ENCODE measurements around the gene TRPM1.

Gene TRPM1

DNA sequence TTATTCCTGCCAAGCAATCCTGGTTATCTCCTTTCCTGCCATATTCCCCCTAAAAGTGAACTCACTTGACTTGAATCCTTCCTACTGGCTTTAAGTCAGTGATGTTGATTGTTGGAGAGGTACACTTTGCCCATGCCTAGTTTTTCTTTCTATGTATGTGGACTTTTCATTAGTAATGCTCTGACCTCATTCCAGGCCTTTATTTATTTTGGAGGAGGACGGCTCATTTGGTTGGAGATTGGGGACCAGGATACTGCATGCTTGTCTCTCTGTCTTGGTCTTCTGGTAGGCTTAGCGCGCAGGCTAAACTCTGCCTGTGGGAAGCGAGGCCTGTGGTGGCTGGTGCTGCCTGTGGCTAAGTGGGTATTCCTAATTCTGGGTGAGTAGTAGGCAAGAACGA, 81.0 kb downstream of the TRPM1 start:
- H3K27ac Mint-ChIP-seq: no peak overlapping the region
- H3K4me3 Mint-ChIP-seq: no peak overlapping the region
- H3K36me3 Mint-ChIP-seq: no peaks in the 10 kb centered on the region
- no peak for DNase-seq
- no peaks in the 10 kb centered on the region for H3K27me3 Mint-ChIP-seq
- H3K9me3 Mint-ChIP-seq: peaks cover 0 to 3% of the 10 kb centered on the region in 2 donors
- ATAC-seq (replicated peaks): peak in 1 of 2 donors; percentile 26
- peaks cover 31 to 49% of the 10 kb centered on the region in 2 donors for H3K4me1 Mint-ChIP-seq

DNA sequence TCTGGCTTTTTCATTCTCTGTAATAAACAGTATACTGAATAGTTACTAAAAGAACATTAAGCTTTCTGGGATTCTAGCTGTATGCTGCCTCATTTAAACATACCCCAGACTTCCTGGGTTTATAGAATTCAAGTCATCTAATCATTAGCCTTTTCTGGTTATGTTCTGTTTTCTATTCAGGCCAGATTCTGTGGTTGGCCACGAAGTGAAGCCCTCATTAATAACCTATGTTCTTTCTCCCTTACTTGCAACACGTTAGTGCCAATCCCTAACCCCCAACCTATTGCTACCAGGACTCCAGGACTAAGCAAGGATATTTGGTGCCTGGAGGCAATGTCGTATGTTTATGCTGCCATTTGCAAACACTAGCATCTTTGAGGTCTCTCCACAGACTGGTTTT, 81.5 kb downstream of the TRPM1 start:
- no peak overlapping the region for H3K4me3 Mint-ChIP-seq
- DNase-seq: no peak
- no peak for ATAC-seq (replicated peaks)
- peaks cover 0 to 3% of the 10 kb centered on the region in 2 donors for H3K9me3 Mint-ChIP-seq
- no peak overlapping the region for H3K27ac Mint-ChIP-seq
- peaks cover 34 to 53% of the 10 kb centered on the region in 2 donors for H3K4me1 Mint-ChIP-seq
- no peaks in the 10 kb centered on the region for H3K36me3 Mint-ChIP-seq
- H3K27me3 Mint-ChIP-seq: no peaks in the 10 kb centered on the region

DNA sequence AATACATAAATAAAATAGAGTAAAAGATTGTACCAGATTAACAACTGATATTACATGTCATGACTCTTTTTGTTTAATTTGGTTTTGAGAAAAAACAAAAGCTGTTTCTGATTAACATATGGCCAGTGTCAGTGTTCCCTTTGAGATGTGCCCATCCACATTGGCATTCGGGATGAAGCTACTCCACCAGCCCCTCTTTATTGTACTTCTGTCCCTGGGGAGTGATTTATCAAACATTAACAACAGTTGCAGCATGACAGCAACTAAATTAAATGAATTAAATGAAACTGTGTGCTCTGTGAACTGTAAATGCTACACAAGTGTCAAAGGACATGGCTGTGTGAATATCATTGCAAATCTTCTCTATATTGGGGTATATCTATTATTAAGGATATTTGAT, 84.2 kb downstream of the TRPM1 start:
- Mint-ChIP-seq H3K36me3 (peaks cover 0 to 12% of the 10 kb centered on the region in 2 donors), H3K9me3 (peaks cover 4 to 5% of the 10 kb centered on the region in 2 donors), H3K4me3 (no peak overlapping the region), H3K27me3 (no peaks in the 10 kb centered on the region), H3K4me1 (peaks cover 36 to 48% of the 10 kb centered on the region in 2 donors), H3K27ac (no peak overlapping the region)
- no peak for ATAC-seq (replicated peaks)
- DNase-seq: no peak

DNA sequence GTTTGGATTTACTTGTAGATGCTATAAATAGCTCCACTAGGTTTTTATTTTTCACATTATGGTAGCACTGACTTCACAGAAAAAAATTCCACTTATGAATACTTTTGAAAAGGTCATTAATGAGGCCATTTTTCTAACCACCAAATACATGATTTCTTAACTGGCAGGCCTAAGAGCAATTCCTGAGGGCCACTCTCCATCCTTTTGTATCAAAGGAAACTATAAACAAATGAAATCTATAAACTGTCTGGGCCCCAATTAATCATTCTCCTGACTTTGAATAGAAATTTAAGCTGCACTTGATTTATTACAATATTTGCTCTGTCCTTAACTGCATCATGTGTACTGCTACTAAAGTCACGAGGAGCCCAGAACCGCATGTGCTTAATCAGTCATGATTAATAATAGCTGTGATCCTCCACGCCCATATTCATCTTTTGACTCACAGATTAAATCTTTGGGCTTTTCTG, 85.0 kb downstream of the TRPM1 start:
- Mint-ChIP-seq H3K27ac (no peak overlapping the region), H3K9me3 (peaks cover 6% of the 10 kb centered on the region in 2 donors), H3K4me3 (no peak overlapping the region), H3K27me3 (no peaks in the 10 kb centered on the region), H3K36me3 (peaks cover 0 to 13% of the 10 kb centered on the region in 2 donors), H3K4me1 (peaks cover 36 to 46% of the 10 kb centered on the region in 2 donors)
- DNase-seq (no peak), ATAC-seq (replicated peaks) (no peak)

DNA sequence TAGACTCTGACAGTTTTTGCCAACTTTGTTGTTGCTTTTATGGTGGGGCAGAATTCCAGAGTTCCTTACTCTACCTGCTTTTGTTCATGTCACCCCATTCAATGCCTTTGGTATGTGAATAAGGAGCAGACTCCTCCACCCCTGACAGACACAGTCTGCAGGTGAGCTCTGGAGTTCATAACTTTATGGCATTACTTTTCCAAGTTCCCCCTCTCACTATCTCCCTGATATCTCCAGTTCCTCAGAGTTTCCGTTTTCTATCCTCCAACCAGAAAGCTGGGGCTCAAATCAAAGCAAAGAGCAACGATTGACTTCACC, 87.0 kb downstream of the TRPM1 start:
- Mint-ChIP-seq H3K4me1 (peaks cover 23 to 32% of the 10 kb centered on the region in 2 donors), H3K9me3 (peaks cover 6 to 7% of the 10 kb centered on the region in 2 donors), H3K4me3 (no peak overlapping the region), H3K27ac (no peak overlapping the region), H3K27me3 (no peaks in the 10 kb centered on the region), H3K36me3 (peaks cover 0 to 13% of the 10 kb centered on the region in 2 donors)
- DNase-seq (no peak), ATAC-seq (replicated peaks) (no peak)

DNA sequence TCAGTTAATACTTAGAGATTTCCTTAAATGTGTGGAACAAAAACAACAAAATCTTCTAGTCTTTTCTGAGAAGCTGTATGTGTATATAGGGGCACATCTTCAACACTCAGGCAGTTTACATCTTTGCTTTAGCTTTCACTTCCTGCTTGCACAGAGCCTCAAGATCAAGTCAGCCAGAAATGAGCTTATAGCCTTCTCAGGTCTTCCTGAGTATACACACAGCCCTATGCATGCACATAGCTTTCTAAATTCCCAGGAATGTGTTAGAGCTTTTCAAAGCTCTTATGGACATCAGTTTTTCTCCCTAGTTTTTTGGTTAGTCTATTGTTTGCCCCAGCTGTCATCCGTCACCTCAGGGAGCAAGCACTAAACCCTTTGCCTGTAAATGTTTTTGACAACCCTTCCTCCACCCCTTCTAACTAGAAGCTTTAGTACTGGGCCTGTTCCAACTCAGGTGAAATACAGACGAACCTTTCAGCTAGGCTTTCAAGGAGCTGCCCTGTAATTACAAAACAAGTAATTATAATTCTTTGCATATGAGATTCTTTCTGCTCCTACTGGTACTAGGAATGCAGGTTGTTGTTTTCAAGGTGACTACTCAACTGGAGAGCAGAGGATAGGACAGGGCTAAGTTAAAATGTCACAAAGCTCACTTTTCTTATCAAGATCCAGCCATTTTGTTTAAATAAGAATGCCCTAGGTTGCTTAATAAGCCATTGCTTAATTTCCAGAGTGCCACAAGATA, 87.5 kb downstream of the TRPM1 start:
- H3K27ac Mint-ChIP-seq: peak overlapping the region; percentile 80
- H3K4me3 Mint-ChIP-seq: peak overlapping the region; percentile 12 to 21
- DNase-seq (no peak), ATAC-seq (replicated peaks) (peak; percentile 97 to 99)
- H3K9me3 Mint-ChIP-seq: peaks cover 6 to 10% of the 10 kb centered on the region in 2 donors
- peaks cover 0 to 13% of the 10 kb centered on the region in 2 donors for H3K36me3 Mint-ChIP-seq
- peaks cover 27 to 38% of the 10 kb centered on the region in 2 donors for H3K4me1 Mint-ChIP-seq
- H3K27me3 Mint-ChIP-seq: no peaks in the 10 kb centered on the region

DNA sequence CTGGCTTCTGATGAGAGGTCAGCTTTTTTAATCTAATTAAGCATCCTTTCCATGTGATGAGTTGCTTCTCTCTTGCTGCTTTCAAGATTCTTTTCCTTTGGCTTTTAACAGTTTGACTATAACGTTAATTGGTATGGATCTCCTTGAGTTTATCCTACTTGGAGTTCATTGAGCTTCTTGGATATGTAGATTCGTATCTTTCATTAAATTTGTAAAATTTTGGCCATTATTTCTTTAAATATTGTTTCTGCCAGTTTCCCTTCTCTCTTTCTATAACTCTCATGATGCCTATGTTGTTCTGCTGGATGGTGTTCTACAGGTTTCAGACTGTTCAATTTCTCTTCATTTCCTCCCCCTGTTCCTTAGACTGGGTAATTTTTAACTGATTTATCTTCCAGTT, 89.1 kb downstream of the TRPM1 start:
- peaks cover 6 to 10% of the 10 kb centered on the region in 2 donors for H3K9me3 Mint-ChIP-seq
- H3K36me3 Mint-ChIP-seq: peaks cover 0 to 13% of the 10 kb centered on the region in 2 donors
- H3K27ac Mint-ChIP-seq: no peak overlapping the region
- no peak overlapping the region for H3K4me3 Mint-ChIP-seq
- H3K27me3 Mint-ChIP-seq: no peaks in the 10 kb centered on the region
- DNase-seq (no peak), ATAC-seq (replicated peaks) (no peak)
- peaks cover 32 to 47% of the 10 kb centered on the region in 2 donors for H3K4me1 Mint-ChIP-seq

DNA sequence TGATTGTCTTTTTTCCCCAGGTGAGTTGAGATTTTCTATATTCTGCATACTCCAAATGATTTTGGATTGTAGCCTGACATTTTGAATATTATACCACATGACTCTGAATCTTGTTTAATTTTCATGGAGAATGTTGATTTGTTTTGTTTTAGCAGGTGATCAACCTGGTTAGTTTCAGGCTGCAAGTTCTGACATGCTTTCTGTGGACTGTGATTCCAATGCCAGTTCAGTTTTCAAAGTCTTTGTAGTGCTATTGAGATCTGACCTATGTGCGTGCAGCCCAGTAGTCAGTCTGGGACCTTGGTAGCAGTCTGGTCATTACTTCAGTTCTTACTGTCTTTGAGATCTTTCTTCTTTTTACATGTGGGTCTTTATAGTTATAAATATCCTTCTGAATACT, 91.5 kb downstream of the TRPM1 start:
- no peak for ATAC-seq (replicated peaks)
- peaks cover 0 to 13% of the 10 kb centered on the region in 2 donors for H3K36me3 Mint-ChIP-seq

DNA sequence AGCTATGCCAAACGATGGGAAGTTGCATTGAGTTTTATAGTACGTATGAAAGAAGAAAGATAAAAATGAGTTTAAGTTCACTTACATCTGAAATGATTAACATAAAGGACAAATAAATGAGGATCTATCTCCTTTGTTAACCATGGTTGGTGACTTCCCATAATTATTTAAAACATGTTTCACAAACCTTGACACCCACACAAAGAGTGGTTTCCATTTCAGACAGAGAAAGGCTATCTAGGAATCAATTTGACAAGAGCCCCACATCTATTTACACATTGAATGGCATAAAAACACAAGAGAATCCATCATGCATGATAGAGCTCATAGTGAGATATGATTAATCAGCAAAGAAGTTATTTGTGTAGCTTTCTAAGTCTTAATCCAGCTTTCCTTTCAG, 95.9 kb downstream of the TRPM1 start:
- Mint-ChIP-seq H3K36me3 (no peaks in the 10 kb centered on the region), H3K4me1 (peaks cover 42 to 59% of the 10 kb centered on the region in 2 donors), H3K27ac (peak overlapping the region; percentile 89), H3K27me3 (no peaks in the 10 kb centered on the region), H3K9me3 (peaks cover 0 to 3% of the 10 kb centered on the region in 2 donors), H3K4me3 (peak overlapping the region; percentile 35 to 71)
- ATAC-seq (replicated peaks) (peak; percentile 65 to 79), DNase-seq (no peak)

More for the DNA sequence above, 91.5 kb downstream of the TRPM1 start:
- peaks cover 43 to 57% of the 10 kb centered on the region in 2 donors for H3K4me1 Mint-ChIP-seq
- peaks cover 6 to 10% of the 10 kb centered on the region in 2 donors for H3K9me3 Mint-ChIP-seq
- DNase-seq: no peak
- H3K27me3 Mint-ChIP-seq: no peaks in the 10 kb centered on the region
- H3K27ac Mint-ChIP-seq: no peak overlapping the region
- H3K4me3 Mint-ChIP-seq: no peak overlapping the region

DNA sequence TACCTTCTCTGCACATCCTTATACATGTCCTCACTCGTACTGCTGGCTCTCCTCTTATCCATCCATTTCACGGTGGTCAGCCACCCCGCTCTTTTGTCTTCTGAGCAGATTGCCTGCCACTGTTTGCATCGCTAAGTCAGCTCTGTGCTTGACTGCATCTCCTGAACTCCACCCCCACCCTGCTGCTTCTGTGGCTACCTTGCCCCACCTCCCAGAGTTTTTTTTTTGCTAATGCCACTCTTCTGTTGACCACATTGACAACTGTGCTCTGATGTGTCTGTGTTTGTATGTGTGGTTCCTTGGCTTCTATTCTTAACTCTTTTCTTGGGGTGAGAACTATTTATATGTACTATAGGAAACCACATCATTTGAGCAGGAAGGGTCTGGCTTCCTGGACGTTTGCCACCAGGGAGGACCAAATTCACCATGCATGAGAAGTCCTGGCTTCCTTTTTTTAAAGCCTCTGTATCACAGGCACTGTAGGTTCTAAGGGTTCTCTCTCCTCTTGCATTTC, 97.2 kb downstream of the TRPM1 start:
- DNase-seq: peak; percentile 67
- no peaks in the 10 kb centered on the region for H3K27me3 Mint-ChIP-seq
- peaks cover 44 to 60% of the 10 kb centered on the region in 2 donors for H3K4me1 Mint-ChIP-seq
- H3K9me3 Mint-ChIP-seq: peaks cover 0 to under 1% of the 10 kb centered on the region in 2 donors
- ATAC-seq (replicated peaks): peak; percentile 89 to 91
- H3K27ac Mint-ChIP-seq: no peak overlapping the region
- no peaks in the 10 kb centered on the region for H3K36me3 Mint-ChIP-seq
- peak overlapping the region; percentile 54 to 73 for H3K4me3 Mint-ChIP-seq

DNA sequence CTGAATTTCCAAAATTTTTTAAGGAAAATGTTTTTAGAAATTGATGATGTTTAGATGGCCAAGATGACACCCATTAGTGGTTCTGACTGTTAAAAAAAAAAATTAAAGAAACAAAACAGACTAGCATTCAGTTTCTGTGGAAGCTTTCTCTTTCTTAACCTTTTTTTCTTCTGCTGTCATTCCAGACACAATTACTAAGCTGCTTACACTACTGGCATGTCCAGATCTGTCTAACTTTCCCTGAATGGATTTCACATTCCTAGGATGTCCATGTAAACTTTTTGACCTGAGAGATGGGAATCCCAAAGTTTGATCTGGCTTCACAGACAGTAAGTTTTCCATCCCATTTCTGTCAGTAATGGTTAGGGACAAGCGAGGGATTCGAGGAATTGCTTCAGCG, 99.8 kb downstream of the TRPM1 start:
- no peaks in the 10 kb centered on the region for H3K27me3 Mint-ChIP-seq
- no peak overlapping the region for H3K27ac Mint-ChIP-seq
- peaks cover 33 to 44% of the 10 kb centered on the region in 2 donors for H3K4me1 Mint-ChIP-seq
- ATAC-seq (replicated peaks): no peak
- no peak for DNase-seq
- H3K36me3 Mint-ChIP-seq: peaks cover 0 to 2% of the 10 kb centered on the region in 2 donors
- H3K9me3 Mint-ChIP-seq: no peaks in the 10 kb centered on the region
- no peak overlapping the region for H3K4me3 Mint-ChIP-seq

DNA sequence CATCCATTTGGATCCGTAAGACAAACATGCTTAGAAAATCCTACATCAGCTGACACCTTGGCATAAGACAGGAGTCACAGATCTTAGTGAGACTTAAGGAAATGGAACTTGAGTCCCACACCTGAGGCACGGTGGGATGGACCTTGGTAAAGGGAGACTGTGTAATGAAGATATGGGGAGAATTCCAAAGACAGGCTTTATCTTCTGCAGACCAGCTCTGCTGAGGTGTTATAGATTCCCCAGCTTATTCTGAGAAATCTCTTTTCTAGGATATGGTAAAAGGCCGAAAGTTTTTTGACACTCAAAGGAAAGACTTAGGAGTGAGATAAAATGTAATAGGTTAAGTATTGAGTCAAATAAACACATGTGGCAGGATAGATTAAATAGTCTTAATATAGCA, 101.8 kb downstream of the TRPM1 start:
- no peaks in the 10 kb centered on the region for H3K9me3 Mint-ChIP-seq
- peaks cover 0 to 2% of the 10 kb centered on the region in 2 donors for H3K36me3 Mint-ChIP-seq
- H3K27me3 Mint-ChIP-seq: no peaks in the 10 kb centered on the region
- H3K4me3 Mint-ChIP-seq: no peak overlapping the region
- H3K4me1 Mint-ChIP-seq: peaks cover 22 to 26% of the 10 kb centered on the region in 2 donors
- no peak overlapping the region for H3K27ac Mint-ChIP-seq
- ATAC-seq (replicated peaks): no peak
- no peak for DNase-seq

DNA sequence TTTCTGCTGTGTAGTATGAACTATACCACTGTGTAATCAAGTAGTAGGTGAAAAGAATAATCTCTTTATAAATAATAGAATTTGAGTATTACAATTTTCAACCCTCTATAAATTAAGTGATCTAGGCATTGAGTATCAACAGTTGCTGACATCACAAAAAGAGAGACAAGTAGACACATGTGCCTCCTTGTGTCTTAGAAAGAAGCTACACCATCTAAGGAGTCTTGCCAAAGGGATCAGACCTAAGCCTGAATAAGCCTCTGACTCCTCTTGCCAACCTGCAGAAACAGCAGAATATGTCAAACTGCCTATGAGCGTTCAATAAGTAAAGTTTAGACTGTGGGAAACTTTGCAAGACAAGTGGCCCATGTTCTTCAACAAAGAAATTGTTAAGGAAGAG, 104.3 kb downstream of the TRPM1 start:
- Mint-ChIP-seq H3K27ac (no peak overlapping the region), H3K9me3 (no peaks in the 10 kb centered on the region), H3K4me3 (no peak overlapping the region), H3K27me3 (no peaks in the 10 kb centered on the region), H3K36me3 (peaks cover 0 to 2% of the 10 kb centered on the region in 2 donors), H3K4me1 (peaks cover 16 to 18% of the 10 kb centered on the region in 2 donors)
- DNase-seq (no peak), ATAC-seq (replicated peaks) (peak in 1 of 2 donors; percentile 34)

DNA sequence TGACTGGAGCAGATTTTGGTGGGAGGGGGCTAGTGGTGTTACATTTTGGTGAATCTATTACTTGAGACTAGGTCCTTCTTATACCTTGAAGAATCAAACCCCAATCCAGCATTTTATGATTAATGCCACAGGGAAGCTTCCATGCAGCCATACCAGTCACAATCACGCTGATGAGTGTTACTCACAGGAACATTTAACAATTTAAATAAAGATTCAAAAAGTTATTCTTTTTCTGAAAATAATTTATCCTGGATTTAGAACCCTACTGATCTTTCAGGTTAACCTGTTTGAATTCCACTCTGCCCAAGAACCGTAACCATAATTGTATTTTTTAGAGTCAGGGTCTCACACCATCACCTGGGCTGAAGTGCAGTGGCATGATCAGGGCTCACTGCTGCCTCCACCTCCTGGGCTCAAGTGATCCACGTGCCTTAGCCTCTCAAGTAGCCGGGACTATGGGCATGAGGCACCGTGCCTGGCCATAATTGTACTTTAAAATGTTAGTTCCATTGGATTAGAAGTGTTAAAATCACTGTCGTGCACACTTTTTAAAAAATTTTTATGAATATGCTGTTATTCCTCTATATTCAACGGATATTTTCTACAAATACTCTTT, 109.2 kb downstream of the TRPM1 start:
- DNase-seq (no peak), ATAC-seq (replicated peaks) (no peak)
- Mint-ChIP-seq H3K36me3 (peaks cover 5 to 10% of the 10 kb centered on the region in 2 donors), H3K4me3 (peak overlapping the region; percentile 89 to 100), H3K27me3 (no peaks in the 10 kb centered on the region), H3K4me1 (peaks cover 17 to 28% of the 10 kb centered on the region in 2 donors), H3K9me3 (no peaks in the 10 kb centered on the region), H3K27ac (peak overlapping the region; percentile 93)

Data from stimulated activated naive B cell treated with anti-CD40 and anti-IgM and Interleukin-4, amounts not matched to agents 10 μg/mL and 1 μg/mL and 100 μg/mL, for 72 hours (primary cell).